Stimulated activated CD8-positive, alpha-beta memory T cell treated with anti-CD3 and anti-CD28 coated beads, Interleukin-12 subunit alpha, Interleukin-12 subunit beta, amount 100 ng/mL, for 24 hours (primary cell): ENCODE measurements around the gene NFATC3.
"Not testable (repeated sequence)": the region's sequence is repeated elsewhere in the genome, so short reads cannot be mapped to it uniquely, and the experiment has no call there.

Source experiments
- DNase-seq: peaks from one replicate; pipeline ENCODE4 v3.0.0-alpha.2; 2020; ENCODE audit errors: extremely low read depth

NFATC3 gene

DNA sequence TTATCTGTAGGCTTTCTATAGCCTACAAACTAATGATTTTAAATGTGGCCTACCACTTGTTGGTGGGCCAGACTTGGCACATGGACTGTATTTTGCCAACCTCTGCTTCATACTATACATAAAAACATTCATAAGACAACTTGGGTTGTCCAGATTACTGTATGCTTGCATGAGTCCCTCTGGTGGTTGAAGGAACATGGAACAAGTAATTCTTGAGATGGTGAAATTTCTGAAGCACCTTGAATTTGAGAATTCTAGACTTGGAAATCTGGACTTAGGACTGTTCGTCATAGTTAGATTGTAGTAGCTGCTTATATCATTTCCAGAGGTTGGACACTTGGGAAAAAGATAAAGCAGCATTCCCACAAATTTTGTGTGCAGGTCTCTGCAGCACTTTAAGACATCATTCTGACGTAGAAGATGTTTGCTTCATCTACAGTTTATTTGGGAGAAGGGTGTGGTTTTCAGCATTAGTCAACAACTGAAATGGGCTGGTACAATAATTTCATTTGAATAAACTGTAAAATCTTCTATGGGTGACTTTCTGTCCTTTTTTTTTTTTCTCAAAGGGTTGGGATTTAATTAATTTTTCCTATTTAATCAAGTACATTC is 31.2 kb downstream of the NFATC3 start:
- no peak for DNase-seq

- DNase-seq, result no peak
These were observed 32.7 kb downstream of the NFATC3 start for GRCh38 chr16:68117884-68118283.

- not testable (repeated sequence) for DNase-seq
These were observed 33.8 kb downstream of the NFATC3 start for GRCh38 chr16:68118954-68119353.

DNA sequence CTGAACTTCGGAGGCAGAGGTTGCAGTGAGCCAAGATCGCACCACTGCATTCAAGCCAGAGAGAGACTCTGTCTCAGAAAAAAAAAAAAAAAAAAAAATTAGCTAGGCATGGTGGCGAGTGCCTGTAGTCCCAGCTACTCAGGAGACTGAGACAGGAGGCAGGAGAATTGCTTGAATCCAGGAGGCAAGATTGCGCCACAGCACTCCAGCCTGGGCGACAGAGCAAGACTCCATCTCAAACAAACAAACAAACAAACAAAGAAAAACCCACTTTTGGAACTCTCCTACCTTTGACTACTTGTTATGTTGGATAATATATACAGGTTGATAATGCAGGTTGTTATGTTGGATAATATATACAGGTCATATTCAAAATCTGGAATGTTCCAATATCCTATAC is 35.3 kb downstream of the NFATC3 start:
- DNase-seq, result not testable (repeated sequence)

DNA sequence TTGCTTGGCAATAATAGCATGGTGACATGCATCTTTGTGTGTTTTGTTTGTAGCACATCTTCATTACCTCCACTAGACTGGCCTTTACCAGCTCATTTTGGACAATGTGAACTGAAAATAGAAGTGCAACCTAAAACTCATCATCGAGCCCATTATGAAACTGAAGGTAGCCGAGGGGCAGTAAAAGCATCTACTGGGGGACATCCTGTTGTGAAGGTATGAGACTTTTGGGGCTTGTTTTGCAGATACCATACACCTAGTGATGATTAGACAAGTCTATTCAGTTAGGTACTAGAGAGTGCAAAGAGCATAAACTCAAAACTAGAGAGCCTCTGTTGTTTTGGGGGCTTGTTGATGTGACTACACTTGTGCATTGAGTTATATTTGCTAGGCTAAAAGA is 41.2 kb downstream of the NFATC3 start:
- DNase-seq, result no peak

DNA sequence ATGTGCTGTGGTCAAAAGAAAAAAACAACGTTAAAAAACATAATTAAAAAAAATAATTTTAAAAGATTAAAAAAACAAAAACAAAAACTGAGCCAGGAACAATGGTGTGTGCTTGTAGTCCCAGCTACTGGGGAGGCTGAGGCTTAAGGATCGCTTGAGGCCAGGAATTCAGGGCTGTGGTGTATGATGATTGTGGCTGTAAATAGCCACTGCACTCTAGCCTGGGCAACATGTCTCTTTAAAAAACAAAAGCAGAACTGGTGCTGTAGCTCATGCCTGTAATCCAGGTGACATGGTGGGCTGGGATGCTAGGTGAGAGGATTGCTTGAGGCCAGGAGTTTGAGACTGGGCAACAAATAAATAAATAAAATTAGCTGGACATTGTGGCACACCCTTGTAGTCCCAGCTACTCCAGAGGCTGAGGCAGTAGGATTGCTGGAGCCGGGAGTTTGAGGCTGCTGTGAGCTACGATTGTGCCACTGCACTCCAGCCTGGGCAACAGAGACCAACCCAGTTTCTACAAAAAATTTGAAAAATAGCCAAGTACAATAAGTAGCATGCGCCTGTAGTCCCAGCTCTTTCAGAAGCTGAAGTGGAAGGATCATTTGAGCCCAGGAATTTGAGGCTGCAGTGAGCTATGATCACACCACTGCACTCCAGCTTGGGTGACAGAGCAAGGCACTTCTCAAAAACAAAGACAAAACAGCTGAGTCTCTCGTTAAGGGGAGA is 43.6 kb downstream of the NFATC3 start:
- no peak for DNase-seq

GRCh38 chr16:68130520-68130919 is 45.4 kb downstream of the NFATC3 start:
- no peak for DNase-seq

DNA sequence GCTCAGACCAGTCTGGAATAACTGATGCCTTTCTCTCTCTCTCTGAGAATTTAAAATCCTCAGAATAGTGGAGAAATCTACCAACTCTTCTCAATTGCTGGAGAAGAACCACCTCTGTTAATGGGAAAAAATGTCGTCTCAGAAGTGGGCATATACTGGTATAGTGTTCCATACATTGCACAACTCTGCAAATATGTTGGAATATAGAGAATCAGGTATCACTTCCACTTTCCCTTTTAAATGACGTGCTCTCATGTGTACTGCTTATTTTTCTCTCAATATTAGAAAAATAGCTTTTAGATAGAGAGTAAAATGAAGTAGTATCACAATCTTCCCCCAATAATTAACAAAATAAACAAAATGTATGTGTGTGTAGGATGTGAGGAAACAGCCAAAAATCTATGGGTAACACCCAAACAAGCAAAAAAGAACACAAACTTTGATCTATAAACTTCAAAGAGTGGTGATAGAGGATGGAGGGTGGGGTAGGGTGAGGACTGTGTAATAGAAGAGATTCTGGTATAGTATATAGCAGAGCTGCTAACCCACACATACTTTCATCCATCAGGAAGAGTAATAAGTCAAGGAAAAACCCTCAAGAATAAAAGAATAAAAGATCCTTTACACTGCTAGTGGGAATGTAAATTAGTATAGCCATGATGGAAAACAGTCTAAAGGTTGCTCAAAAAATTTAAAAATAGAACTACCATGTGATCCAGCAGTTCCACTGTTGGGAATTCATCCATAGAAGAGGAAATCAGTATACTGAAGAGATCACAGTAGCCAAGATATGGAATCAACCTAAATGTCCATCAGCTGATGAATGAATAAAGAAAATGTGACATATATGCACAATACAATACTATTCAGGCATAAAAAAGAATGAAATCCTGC is 46.9 kb downstream of the NFATC3 start:
- DNase-seq, result no peak

GRCh38 chr16:68133000-68133399 is 47.8 kb downstream of the NFATC3 start:
- not testable (repeated sequence) for DNase-seq

GRCh38 chr16:68134644-68135043 is 49.5 kb downstream of the NFATC3 start:
- no peak for DNase-seq

DNA sequence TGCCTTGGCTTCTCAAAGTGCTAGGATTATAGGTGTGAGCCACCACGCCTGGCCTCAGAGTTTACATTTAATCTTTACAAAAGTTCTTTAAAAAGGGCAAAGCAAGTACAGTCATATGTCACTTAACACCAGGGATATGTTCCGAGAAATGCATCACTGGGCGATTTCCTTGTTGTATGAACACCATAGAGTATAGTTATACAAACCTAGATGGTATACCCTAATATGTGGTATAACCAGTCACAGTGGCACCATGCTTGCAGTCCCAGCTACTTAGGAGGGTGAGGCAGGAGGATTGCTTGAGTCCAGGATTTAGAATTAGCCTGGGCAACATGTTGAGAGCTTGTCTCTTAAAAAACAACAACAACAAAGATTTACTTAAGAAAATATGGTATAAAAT is 51.3 kb downstream of the NFATC3 start:
- DNase-seq, result no peak

DNA sequence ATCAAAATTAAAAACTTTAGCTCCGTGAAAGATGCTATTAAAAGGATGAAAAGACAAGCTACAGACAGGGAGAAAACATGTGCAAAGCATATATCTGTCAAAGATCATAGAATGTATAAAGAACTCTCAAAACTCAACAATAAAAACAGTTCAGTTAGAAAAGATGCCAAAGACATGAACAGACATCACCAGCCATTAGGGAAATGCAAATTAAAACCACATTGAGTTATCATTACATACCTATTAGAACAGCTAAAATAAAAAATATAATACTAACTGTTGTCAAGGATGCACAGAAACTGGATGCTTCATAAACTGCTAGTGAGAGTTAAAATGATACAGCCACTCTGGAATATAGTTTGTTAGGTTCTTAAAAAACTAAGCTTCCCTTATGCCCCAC is 58.8 kb downstream of the NFATC3 start:
- DNase-seq, result no peak

DNA sequence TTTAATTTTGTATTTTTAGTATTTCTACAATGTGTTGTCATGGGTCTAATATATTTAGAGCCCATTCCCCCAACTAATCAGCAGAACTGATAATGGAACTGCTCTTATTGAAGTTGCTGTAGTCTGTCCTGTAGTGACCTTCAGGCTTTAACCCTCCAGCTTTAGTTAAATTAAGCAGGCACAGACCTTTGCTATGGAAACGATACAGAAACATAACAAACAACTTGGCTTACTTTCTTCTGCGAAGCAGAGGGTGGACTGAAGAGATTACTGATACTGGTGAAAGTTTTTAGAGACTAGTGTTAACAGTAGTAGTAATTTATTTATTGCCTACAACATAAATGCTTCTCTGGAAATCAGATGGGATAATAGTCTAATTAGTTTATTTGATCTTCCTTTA is 61.4 kb downstream of the NFATC3 start:
- no peak for DNase-seq

DNA sequence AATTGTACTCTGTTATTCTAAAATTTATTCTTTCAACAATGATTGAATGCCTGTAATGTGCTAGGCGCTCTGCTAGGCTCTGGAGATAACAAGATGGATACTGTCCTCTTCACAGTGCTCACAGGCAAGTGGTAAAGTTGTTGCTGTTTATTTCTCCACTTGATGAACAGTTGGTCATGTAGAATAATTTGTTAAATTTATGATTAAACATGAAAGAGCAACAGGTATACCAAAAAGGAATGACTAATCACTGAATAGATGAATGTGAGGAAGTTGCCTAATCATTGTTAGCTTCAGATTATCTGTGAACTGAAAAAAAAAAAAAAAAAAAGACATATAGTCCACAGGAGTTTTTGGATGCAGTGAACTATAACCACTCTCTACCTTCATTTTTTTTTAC is 62.3 kb downstream of the NFATC3 start:
- no peak for DNase-seq

GRCh38 chr16:68149596-68149995 is 64.4 kb downstream of the NFATC3 start:
- no peak for DNase-seq

DNA sequence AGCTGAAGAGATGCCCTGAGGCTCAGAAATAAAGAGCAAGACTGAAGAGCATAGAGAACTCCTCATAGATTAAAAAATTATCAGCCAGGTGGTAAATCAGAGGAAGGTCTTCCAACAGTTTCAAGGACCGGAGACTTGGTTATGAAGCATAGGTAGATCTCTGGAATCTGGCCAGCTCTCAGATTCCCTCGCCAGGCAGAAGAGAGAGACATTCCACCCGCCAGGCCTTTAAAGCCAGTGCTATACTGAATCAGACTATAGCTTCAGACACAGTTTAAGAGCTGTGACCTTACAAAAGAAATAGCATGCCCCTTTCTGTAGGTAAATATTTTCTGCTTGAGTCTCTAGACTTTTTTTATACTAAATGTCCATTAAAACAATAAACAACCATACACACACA is 70.3 kb downstream of the NFATC3 start:
- no peak for DNase-seq

GRCh38 chr16:68162413-68162812 is 77.2 kb downstream of the NFATC3 start:
- DNase-seq, result no peak

GRCh38 chr16:68163275-68163674 is 78.1 kb downstream of the NFATC3 start:
- DNase-seq, result not testable (repeated sequence)

DNA sequence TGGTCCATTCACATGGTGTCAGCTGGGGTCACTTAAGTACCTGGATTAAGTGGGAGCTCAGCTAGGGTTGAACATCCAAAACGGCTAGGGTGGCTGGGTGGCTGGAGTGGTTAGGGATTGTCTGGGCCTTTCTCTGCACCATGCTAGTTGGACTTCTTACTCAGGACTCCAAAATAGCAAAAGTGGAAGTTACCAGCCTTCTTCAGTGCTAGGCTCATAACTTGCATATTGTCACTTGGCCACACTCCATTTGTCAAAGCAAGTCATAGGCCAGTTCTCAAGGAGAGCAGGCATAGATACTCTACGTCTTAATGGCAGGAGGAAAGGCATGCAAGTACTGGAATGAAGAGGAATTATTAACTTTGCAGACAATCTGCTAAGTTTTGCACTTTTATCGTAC is 81.1 kb downstream of the NFATC3 start:
- no peak for DNase-seq

DNA sequence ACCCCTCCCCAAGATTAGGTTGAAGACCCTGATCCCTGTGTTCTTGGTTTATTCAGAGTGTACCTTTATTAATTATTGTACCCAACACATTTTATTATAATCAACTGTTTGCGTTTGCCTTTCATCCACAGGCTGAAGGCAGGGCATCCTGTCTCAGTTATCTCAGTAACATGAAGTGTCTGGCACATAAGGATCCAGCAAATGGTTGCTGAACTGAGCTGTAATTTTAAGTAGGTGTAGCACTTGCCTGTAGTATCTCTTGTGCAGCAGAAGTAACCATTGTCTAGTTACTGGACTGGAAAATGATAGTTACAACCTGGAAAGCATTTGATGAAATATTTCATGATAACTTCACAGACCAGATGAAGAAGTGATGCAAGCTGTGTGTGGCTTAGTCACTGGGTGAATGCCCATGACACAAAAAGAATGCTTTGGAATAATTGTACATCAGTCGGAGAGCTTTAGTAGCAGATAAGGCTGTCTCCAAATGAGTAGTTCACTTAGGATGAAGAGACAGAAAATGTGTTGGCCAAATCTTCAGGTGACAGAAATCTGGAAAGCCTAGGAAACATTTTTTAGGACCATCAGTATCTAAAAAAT is 94.1 kb downstream of the NFATC3 start:
- no peak for DNase-seq

DNA sequence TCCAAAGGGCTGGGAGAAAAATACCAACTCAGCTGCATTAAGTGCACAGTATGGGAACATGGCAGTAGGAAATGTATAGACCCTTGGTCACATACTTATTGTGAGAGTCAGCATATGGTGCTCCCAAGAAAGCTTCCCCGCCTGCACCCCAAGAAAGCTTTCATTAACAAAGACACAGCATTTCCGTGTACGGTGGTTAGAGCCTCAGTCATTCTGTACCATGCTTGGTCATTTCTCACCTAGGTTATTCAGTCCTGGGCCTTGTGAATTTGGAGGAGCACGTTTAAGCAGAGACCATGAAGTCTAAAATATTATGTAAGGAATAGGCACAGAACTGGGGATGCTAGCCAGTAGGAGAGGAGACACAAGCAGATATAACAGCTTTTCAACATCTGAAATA is 94.7 kb downstream of the NFATC3 start:
- no peak for DNase-seq

DNA sequence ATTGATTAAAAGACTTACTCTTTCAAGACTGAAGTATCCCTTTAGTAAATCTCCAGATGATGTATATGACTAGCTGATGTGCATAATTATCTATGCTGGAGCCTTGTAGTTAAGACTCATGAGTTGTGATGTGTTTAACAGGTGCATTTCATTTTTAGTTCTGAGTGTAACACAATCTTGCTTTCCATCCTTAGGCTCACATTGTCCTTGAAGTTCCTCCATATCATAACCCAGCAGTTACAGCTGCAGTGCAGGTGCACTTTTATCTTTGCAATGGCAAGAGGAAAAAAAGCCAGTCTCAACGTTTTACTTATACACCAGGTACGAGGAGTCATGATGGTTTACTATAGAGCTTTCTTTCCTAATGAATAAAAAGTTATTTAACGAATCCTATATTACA is 97.9 kb downstream of the NFATC3 start:
- DNase-seq, result no peak
